Ovary (tissue), 3 donors: Measurements from ENCODE around the gene QSER1.

Experiments used
- EP300 ChIP-seq: sonication (generic); formaldehyde crosslinking; IDR thresholded peaks from one replicate; pipeline ENCODE4 v1.6.1; 2017; ENCODE audit warnings: antibody characterized with exemption
- TF ChIP-seq, protein P1 (sequence below), 3 donors: fragments of 450-650 bp in 2 of 3; fragments of 200-600 bp in 1 of 3; IDR thresholded peaks; one replicate each; pipeline versions ENCODE4 v1.5.1 to v1.8.0; 2016 to 2022; ENCODE audit warnings: antibody characterized with exemption in 3 of 3, mild to moderate bottlenecking in 1 of 3
- donor health status: DM: no; HTN: no; CAD: no.

DNA sequence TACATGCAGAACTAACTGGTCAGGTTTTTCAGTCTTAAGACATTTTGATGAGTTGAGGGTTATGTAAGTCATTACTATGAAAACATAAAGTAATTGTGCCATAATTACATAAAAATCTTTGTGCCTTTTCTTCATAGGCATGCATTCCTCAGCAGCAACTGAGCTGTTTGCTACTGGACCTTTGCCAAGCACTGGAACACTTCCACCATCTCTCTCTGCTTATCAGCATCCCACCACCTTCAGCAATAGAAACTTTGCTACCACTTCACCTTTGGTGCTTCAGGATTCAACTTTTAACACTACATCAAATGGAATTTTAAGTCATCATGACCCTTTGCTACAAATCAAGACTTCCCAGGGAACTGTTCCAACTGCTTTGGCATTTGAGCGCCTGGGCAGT, 39.0 kb downstream of the QSER1 start:
- no peak for TF ChIP-seq EP300
- TF ChIP-seq, protein P1, sequence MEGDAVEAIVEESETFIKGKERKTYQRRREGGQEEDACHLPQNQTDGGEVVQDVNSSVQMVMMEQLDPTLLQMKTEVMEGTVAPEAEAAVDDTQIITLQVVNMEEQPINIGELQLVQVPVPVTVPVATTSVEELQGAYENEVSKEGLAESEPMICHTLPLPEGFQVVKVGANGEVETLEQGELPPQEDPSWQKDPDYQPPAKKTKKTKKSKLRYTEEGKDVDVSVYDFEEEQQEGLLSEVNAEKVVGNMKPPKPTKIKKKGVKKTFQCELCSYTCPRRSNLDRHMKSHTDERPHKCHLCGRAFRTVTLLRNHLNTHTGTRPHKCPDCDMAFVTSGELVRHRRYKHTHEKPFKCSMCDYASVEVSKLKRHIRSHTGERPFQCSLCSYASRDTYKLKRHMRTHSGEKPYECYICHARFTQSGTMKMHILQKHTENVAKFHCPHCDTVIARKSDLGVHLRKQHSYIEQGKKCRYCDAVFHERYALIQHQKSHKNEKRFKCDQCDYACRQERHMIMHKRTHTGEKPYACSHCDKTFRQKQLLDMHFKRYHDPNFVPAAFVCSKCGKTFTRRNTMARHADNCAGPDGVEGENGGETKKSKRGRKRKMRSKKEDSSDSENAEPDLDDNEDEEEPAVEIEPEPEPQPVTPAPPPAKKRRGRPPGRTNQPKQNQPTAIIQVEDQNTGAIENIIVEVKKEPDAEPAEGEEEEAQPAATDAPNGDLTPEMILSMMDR (IDR thresholded peaks at IDR 0.05), result no peak
